AG04449 (cell line): ENCODE results near the gene ESPNL.

Experiments used
- CTCF ChIA-PET: fragments of 350-600 bp; formaldehyde crosslinking; extraction: SDS; loops from one replicate; lab custom pipeline; 2021; ENCODE audit warnings: antibody characterized with exemption; lab: Yijun Ruan, JAX
- POLR2A ChIA-PET: fragments of 400-600, 350-600 bp; formaldehyde crosslinking; extraction: SDS; loops from one replicate; lab custom pipeline; 2020; ENCODE audit warnings: antibody characterized with exemption, inconsistent platforms; lab: Yijun Ruan, JAX
- DNase-seq: peaks from one replicate; pipeline ENCODE4 v3.0.0-alpha.2; 2010; ENCODE audit warnings: low read depth, low spot score
- H3K4me3 ChIP-seq: 2 replicates; pipeline ENCODE4 v1.5.1; 2011; ENCODE audit warnings: low read depth, mild to moderate bottlenecking, control low read depth, low read length
- CTCF ChIP-seq: IDR thresholded peaks from one replicate; pipeline ENCODE4 v1.5.1; 2011; ENCODE audit warnings: mild to moderate bottlenecking, moderate library complexity, low read length, control low read depth, inconsistent platforms; ENCODE audit not compliant: insufficient read depth; ENCODE audit errors: missing control alignments

The ESPNL gene

DNA sequence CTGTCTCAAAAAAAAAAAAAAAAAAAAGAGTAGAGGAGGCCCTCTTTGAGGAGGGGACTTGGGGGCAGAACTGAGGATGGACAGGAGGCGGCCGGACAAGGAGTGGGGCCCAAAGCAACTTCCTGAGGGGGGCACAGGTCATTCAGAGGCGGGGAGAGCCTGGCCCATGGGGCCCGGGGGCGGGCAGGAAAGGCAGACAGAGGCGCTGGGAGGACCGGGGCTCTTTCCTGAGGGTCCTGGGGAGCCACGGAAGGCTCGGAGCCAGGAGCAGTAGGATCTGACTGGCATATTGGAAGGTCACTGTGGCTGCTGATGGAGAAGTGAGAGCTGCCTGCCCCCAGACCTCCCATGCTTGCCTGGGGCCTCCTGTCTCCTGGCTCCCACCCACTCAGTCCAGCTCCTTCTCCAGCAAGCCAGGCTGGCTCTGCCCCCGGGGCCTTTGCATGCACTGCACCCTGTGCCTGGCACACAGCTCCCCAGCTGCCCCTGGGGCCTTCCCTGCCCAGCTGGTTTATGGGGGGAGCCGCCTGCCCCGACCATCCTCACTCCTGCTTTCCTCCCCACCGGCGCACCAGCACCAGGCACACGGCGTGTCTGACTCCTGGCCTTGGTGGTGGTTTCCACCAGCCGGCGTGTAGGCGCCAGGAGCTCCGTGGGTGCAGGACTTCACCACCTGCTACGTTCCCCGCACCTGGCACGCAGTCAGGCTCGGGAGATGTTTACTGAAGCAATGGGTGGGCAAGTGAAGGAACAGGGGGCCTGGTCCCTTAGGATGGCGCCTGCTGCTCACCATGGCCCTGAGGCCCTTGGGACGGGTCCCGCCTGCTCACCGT, 5.6 kb downstream of the ESPNL start:
- no peak overlapping the region for H3K4me3 ChIP-seq
- CTCF ChIA-PET = interaction anchor here (1.0 kb wide), 1 partner anchor 251 kb away, joined by 3 read pairs; no protein-coding TSS in a partner anchor
- TF ChIP-seq CTCF = no peak
- no peak for DNase-seq
- POLR2A ChIA-PET = no interaction called here

DNA sequence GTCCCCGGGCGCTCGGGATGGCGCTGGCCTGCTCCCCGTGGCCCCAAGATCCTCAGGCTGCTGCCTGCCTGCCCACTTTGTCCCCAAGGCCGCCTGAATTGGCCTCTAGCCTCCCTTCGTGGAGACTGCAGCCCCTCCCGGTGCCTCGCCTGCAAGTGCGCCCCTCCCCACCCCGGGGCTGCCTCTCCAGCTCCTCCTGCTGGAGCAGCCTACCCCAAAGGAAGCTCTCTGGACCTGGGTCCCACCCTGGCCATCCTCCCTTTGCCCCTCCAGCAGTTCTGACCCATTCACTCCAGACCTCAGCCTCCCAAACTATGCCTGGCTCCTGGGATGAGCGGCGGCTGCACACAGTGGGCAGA, 6.2 kb downstream of the ESPNL start:
- POLR2A ChIA-PET = no interaction called here
- no peak for TF ChIP-seq CTCF
- no peak overlapping the region for H3K4me3 ChIP-seq
- no peak for DNase-seq
- CTCF ChIA-PET = interaction anchor here (1.0 kb wide), 1 partner anchor 252 kb away, joined by 3 read pairs; no protein-coding TSS in a partner anchor

DNA sequence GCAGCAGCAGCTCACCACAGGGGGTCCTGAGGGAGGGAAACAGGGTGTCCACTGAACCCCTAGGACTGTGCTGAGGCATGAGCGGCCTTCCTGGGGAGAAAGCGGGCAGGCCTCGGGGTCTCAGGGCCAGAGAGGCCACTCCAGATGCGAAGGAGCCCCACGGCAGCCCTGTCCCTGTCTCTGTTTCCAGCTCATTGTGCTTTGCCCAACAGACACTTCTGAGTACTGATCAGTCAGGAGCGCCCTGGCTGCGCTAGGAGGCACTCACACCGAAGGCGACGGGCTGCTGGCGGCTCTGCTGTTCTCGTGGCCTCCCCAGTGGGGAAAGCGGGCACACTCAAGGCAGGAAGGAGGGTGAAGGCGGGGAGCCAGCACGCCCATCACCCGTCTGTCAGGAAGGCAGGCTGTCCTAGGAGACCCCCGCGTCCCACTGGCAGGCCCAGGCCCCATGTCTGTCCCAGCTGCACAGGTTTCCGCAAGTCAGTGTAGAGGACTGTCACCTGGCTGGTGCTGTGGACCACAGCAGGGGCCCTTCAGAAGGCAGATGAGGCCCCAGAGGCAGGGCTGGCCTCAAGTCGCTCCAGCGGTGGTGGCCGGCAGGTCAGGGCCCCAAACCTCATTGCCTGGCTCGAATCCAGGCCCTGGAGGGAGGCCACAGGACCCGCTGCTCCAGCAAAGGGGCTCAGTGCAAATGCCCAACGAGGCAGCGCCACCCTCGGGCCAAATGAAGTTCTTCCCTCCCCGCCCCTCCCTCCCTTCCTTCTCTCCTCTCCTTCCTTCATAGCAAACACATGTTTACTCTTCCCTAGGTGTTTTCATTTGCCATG, 6.8 kb downstream of the ESPNL start:
- ChIA-PET POLR2A (no interaction called here), CTCF (interaction anchor here (1.0 kb wide), 1 partner anchor 252 kb away, joined by 3 read pairs; no protein-coding TSS in a partner anchor)
- peak; percentile 12 for TF ChIP-seq CTCF
- H3K4me3 ChIP-seq = no peak overlapping the region
- DNase-seq = no peak

DNA sequence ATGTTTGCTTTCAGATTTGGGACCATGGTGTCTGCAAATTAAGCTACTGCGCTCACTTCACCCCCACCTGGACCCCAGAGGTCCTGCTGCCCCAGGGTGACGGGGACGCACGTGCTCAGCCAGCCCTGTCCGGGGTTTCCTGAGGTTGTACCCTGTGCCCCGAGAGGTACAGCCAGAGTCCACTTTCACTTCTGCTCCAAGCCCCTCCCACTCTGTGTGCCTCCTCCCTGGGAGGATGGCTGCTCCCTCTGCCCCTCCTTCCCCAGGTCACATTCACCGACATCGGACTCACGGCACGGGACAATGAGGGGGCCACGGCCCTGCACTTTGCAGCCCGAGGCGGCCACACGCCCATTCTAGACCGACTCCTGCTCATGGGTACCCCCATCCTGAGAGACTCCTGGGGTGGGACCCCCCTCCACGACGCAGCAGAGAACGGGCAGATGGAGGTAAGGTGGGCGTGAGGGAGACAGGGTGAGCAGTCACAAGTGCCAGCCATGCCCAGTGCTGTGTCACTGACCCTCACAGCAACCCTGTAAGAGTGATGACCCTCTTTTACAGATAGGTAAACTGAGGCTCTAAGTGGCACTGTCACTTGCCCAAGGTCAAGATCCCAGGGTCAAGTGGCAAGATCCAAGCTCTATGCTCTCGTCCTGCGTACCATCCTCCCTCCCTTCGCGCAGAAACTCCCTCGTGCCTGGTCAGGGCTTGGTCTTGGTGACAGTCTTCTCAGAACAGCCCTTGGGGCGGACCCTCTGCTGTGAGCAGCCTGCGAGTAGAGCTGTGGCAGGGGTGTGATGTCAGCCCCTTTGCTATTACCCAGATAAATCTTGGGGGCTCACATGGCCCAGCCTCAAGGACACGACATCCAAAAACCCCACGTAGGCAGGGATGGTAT, 7.6 kb downstream of the ESPNL start:
- no peak for TF ChIP-seq CTCF
- DNase-seq = no peak
- ChIA-PET CTCF (no interaction called here), POLR2A (no interaction called here)
- no peak overlapping the region for H3K4me3 ChIP-seq

DNA sequence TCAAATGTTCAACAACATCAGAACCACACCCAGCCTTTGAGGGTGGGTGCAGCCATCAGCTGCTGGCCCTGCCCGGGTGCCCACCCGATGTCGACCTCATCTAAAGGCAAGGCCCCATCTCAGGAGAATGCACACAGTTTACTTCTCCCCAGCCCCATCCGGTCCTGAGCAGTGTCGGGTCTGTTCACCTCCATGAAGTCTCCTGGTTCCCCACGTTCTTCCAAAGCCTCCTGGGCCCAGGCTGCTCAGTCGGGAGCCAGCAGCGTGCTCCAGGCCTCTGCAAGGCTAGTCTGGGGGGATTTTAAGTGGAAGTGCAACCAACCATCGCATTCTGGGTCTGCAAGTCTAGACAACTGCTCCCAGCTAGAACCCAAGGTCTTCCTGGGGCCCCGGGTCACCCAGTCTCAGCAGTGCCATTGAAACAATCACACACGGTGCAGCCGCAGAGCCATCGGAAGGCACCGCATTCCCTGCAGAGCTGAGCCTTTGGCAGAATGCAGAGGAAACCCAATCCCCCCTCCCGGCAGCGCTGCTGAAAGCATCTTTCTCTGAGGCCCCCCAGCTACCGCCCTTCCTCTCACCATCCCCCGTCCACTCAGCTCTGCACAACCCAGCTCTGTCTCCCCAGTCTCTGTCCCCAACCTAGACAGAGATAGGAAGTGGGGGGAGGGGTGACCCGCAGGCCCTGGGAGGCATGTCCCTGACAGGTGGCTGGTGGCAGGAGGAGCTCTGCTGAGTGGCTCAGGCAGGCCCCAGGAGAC, 8.5 kb downstream of the ESPNL start:
- ChIA-PET CTCF (interaction anchor here (0.8 to 1.0 kb wide), 2 partner anchors 10 to 17 kb away, joined by 3 to 4 read pairs; no protein-coding TSS in a partner anchor), POLR2A (no interaction called here)
- no peak for TF ChIP-seq CTCF
- H3K4me3 ChIP-seq = no peak overlapping the region
- no peak for DNase-seq
